GM21390 (cell line): Measurements from ENCODE around the gene CLPTM1L.
"Not testable (repeated sequence)": the region's sequence is repeated elsewhere in the genome, so short reads cannot be mapped to it uniquely, and the experiment has no call there.

Experiments
- ATAC-seq: cut with Tn5 transposase; IDR thresholded peaks from one replicate; pipeline ENCODE4 v1.9.1; 2021; ENCODE audit not compliant: unreplicated experiment

CLPTM1L gene

GRCh38 chr5:1328237-1329110 is 16.4 kb downstream of the CLPTM1L start:
- not testable (repeated sequence) for ATAC-seq

GRCh38 chr5:1326901-1327756 is 17.8 kb downstream of the CLPTM1L start:
- ATAC-seq, result not testable (repeated sequence)

- not testable (repeated sequence) for ATAC-seq
Observed at GRCh38 chr5:1326532-1326875, 18.4 kb downstream of the CLPTM1L start.

GRCh38 chr5:1325870-1326531 is 18.9 kb downstream of the CLPTM1L start:
- ATAC-seq, result no peak

GRCh38 chr5:1325191-1325741 is 19.6 kb downstream of the CLPTM1L start:
- ATAC-seq, result no peak

GRCh38 chr5:1324719-1325190 is 20.1 kb downstream of the CLPTM1L start:
- ATAC-seq, result no peak

GRCh38 chr5:1324301-1324700 is 20.6 kb downstream of the CLPTM1L start:
- ATAC-seq, result no peak

GRCh38 chr5:1323803-1324173 is 21.1 kb downstream of the CLPTM1L start:
- no peak for ATAC-seq

GRCh38 chr5:1322955-1323802 is 21.7 kb downstream of the CLPTM1L start:
- ATAC-seq, result no peak

GRCh38 chr5:1322036-1322900 is 22.6 kb downstream of the CLPTM1L start:
- no peak for ATAC-seq

- ATAC-seq, result no peak
Observed at GRCh38 chr5:1321576-1321975, 23.3 kb downstream of the CLPTM1L start.

- no peak for ATAC-seq
Observed at GRCh38 chr5:1320436-1321344, 24.2 kb downstream of the CLPTM1L start.

GRCh38 chr5:1319436-1320256 is 25.3 kb downstream of the CLPTM1L start:
- ATAC-seq, result no peak

- no peak for ATAC-seq
Observed at GRCh38 chr5:1318659-1319251, 26.1 kb downstream of the CLPTM1L start.

GRCh38 chr5:1317921-1318565 is 26.9 kb downstream of the CLPTM1L start:
- ATAC-seq, result no peak

- no peak for ATAC-seq
Observed at GRCh38 chr5:1316588-1317340, 28.1 kb downstream of the CLPTM1L start.
